IPS-18a (cell line): ENCODE results near the gene TRPM8.

Experiments used
- H3K27ac ChIP-seq: one replicate; pipeline ENCODE4 v1.5.1; 2013; ENCODE audit warnings: low read length
- H3K27me3 ChIP-seq: one replicate; pipeline ENCODE4 v1.6.1; 2013; ENCODE audit warnings: mild to moderate bottlenecking, low read length; ENCODE audit not compliant: control insufficient read depth, insufficient read depth
- H3K36me3 ChIP-seq: one replicate; pipeline ENCODE4 v1.6.1; 2013; ENCODE audit warnings: low read depth, low read length; ENCODE audit not compliant: control insufficient read depth
- H3K4me1 ChIP-seq: one replicate; pipeline ENCODE4 v1.6.1; 2013; ENCODE audit warnings: low read depth, low read length; ENCODE audit not compliant: control insufficient read depth
- H3K4me3 ChIP-seq: one replicate; pipeline ENCODE4 v1.5.1; 2013; ENCODE audit warnings: low read length
- H3K9ac ChIP-seq: one replicate; pipeline ENCODE4 v1.6.1; 2013; ENCODE audit warnings: mild to moderate bottlenecking, low read length, moderate library complexity
- H3K9me3 ChIP-seq: one replicate; pipeline ENCODE4 v1.6.1; 2013; ENCODE audit warnings: low read depth, low read length; ENCODE audit not compliant: control insufficient read depth

TRPM8 gene

DNA sequence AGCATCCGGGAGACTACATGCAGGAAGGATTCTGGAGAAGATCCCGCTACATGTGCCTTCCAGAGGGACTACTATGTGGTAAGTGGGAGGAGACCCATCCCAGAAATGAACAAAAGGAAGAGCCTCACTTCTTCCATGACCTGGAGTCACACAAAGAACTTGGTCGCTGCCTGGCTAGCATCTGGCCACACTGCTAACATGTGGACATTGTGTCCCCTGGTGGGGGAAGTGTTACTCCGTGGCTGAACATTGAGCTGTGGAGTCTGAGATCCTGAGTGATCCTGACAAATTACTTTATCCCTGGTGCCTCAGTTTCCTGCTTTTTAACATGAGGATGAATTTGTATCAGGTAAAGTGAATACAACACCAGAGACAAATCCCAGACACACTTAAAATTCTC lies 141.7 kb downstream of the TRPM8 start:
- H3K27ac ChIP-seq = no peak overlapping the region
- H3K9me3 ChIP-seq = no peaks in the 10 kb centered on the region
- no peak overlapping the region for H3K9ac ChIP-seq
- no peak overlapping the region for H3K4me3 ChIP-seq
- no peaks in the 10 kb centered on the region for H3K4me1 ChIP-seq
- H3K36me3 ChIP-seq = no peaks in the 10 kb centered on the region
- no peaks in the 10 kb centered on the region for H3K27me3 ChIP-seq

DNA sequence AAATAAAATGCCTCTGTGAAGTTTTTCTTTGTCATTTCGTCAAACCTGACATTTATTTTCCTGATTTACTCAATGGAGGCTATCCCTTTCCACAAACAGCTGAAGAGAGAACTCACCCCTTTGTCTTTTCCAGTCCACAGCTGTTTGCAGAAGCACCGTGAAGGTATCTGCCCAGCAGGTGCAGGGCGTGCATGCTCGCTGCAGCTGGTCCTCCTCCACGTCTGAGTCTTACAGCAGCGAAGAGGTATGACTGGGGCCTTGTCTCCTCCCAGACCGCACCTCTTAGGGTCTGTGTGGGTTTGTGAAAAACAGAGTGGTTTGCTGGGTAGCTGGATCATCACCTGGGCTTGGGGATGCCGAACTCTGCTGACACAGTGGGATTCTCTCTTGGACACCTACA lies 143.1 kb downstream of the TRPM8 start:
- H3K4me3 ChIP-seq = no peak overlapping the region
- H3K9ac ChIP-seq = no peak overlapping the region
- no peak overlapping the region for H3K27ac ChIP-seq
- H3K36me3 ChIP-seq = no peaks in the 10 kb centered on the region
- no peaks in the 10 kb centered on the region for H3K4me1 ChIP-seq
- no peaks in the 10 kb centered on the region for H3K27me3 ChIP-seq
- no peaks in the 10 kb centered on the region for H3K9me3 ChIP-seq

DNA sequence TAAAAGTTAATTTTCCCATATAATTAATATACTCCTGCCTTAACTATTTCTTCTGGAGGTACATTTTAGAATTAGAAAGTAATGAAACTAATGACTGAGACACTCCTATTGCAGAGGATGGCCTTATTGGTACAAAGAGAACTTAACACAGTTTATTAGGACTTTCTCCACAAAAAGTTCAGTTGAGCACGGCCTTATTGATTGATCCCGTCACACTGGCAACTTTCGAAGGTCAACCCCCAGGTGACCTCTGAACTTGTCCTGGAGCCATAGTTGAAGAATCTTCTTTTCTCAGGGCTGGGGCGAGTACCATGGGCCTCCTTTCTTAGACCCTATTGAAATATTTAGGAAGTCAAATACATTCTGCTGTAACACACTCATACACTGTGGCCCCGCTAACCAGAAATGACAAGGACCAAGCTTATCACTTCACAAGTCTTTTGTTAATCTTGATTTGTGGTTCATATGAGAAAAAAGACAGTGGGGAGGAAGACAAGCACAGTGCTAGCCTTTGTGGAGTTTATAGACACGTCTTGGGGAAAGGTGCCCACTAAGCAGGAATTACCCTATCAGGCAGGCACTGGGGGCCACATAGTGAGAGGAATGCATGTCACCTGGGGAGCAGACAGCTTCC lies 144.6 kb downstream of the TRPM8 start:
- Histone ChIP-seq H3K9ac (no peak overlapping the region), H3K9me3 (no peaks in the 10 kb centered on the region), H3K27ac (no peak overlapping the region), H3K36me3 (no peaks in the 10 kb centered on the region), H3K27me3 (no peaks in the 10 kb centered on the region), H3K4me3 (no peak overlapping the region), H3K4me1 (no peaks in the 10 kb centered on the region)

DNA sequence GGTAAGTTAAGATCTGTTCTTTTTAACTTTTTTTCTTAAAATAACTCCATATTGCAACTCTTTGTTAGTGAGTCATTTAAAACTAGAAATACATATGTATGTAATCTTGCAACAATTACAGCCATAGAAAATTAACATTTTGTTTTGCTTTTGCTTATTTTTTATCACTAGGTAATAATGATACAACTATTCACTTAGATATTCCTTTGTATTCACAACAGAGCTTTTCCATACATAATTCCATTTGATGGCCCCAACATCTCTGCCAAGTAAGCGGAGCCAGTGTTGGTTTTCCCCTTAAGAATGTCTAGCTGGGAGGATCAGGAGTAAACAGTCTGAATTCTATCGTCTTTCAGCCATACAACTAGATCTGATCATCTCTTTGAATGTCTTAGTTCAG lies 149.4 kb downstream of the TRPM8 start:
- Histone ChIP-seq H3K27me3 (no peaks in the 10 kb centered on the region), H3K36me3 (no peaks in the 10 kb centered on the region), H3K9me3 (peaks cover 4% of the 10 kb centered on the region), H3K9ac (no peak overlapping the region), H3K4me3 (no peak overlapping the region), H3K4me1 (no peaks in the 10 kb centered on the region), H3K27ac (no peak overlapping the region)
